Smooth muscle cell of the brain vasculature (primary cell): ENCODE measurements around the gene KCNC3.

ENCODE experiments used
- DNase-seq: peaks from one replicate; pipeline ENCODE4 v3.0.0-alpha.2; 2012; ENCODE audit warnings: low read depth, low spot score

Gene KCNC3

DNA sequence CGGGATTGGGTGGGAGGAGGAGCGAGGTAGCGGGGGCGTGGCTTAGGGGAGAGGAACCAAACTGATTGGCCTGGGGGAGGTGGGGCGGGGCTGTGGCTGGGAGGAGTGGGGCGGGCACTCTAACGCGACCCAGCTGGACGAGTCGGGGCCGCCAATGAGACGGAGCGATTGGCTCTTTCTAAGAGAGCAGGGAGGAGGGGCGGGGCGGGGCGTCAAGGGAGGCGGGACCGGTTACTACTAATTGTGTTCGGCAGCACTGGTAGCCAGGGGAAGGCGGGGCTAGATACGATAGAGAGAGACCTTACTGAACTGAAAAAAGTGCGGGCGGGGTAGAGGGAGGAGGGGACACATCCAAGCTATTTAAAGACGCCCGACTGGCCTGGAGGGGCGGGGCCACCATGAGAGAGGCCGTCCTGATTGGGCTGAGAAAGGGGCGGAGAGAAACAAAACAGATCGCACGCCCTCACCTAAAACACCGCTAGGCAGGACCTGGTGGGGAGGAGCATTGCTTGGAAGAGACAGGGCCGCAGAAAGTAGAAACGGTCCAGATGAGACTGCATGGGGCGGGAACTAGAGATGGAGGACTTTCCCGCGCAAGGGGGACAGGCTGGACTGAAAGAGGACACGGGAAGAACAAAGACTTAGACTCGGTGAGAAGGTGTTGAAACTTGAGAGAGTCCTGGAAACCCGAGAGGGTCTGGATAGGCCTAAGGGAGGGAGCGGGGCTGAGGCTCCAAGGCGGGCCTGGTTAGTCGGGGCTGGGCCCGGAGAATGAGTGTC lies at the start of gene KCNC3:
TSS of gene KCNC3 (minus strand) at position 232 of the 780 bp plus-strand sequence. CDS start 295 bp downstream, outside the sequence.
- peak; percentile 58 for DNase-seq

DNA sequence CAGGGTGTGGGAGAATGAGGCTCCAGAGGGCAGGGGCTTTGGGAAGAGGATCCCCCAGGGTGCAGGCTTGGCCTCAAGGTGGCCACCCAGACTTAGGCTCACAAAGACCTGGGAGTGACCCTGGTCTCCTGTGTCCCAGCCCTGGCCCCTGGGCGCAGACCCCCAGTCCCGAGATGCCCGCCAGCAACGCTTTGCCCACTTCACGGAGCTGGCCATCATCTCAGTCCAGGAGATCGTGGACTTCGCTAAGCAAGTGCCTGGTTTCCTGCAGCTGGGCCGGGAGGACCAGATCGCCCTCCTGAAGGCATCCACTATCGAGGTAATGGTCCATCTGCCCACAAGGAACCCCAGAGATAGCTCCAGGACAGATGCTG lies 49.7 kb upstream of the KCNC3 start:
- no peak for DNase-seq

DNA sequence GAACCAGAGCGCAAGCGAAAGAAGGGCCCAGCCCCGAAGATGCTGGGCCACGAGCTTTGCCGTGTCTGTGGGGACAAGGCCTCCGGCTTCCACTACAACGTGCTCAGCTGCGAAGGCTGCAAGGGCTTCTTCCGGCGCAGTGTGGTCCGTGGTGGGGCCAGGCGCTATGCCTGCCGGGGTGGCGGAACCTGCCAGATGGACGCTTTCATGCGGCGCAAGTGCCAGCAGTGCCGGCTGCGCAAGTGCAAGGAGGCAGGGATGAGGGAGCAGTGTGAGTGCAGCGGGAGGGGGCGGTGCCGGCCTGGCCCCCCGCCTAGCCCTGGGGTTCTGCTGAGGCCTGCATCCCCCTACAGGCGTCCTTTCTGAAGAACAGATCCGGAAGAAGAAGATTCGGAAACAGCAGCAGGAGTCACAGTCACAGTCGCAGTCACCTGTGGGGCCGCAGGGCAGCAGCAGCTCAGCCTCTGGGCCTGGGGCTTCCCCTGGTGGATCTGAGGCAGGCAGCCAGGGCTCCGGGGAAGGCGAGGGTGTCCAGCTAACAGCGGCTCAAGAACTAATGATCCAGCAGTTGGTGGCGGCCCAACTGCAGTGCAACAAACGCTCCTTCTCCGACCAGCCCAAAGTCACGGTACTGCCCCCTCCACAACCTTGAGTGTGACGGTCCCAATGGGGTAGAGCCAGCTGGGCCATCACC lies 49.1 kb upstream of the KCNC3 start:
- no peak for DNase-seq

DNA sequence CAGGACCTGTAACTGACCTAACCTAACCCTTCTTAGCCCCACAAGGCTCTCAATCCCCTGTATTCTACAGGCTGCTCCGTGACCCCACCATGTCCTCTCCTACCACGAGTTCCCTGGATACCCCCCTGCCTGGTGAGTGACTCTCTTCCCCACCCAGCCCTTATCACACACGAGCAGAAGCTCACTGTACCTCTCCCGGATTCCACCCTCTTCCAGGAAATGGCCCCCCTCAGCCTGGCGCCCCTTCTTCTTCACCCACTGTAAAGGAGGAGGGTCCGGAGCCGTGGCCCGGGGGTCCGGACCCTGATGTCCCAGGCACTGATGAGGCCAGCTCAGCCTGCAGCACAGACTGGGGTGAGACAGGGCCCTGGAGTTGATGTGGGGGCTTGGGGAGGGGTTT lies 48.3 kb upstream of the KCNC3 start:
- no peak for DNase-seq

DNA sequence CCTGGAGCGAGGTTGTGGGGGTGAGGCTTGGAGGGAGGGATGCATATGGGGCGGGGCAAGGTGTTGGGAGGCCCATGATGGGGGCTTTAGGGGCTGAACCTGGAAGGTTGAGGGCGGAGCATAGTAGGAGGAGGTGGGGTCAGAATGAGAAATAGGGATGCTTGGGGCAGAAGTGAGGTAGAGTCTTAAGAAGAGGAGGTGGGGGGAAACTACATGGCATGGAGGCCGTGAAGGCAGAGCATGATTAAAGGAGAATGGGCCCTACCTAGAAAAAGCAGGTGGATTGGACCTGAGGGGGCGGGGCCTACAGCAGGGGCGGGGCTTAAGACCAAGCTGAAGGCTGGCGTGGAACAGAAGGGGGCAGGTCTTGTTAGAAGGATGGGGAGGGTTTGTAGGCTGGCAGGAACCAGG lies 47.9 kb upstream of the KCNC3 start:
- DNase-seq: no peak

DNA sequence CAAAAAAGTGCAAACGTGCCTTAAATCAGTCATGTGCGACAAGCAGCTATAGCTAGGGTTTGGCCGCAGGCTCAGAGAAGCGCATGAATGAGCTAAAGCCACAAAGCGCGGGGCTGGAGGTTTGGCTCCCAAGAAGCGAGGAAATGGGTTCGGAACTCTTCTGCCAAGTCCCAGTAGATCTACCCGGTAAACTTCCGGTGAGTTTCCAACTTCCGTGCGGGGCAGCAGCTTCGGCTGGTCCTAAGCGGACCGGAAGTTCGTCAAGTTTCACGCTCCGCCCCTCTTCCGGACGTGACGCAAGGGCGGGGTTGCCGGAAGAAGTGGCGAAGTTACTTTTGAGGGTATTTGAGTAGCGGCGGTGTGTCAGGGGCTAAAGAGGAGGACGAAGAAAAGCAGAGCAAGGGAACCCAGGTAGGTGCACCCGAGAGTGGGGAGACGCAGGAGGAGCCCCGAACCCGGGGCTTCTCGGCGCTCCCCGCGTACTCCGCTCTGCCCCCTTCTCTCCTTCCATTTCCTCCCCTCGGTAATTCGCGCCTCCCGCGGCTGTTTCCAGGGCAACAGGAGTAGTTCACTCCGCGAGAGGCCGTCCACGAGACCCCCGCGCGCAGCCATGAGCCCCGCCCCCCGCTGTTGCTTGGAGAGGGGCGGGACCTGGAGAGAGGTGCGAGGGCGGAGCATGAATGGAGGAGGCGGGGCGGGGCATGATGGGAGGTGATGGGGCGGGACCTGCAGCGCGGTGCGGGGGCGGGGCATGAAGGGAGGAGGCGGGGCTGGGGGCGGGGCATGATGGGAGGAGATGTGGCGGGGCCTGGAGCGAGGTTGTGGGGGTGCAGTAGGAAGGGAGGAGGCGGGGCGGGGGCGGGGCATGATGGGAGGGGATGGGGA lies 47.2 kb upstream of the KCNC3 start, which contains the start of gene NR1H2:
TSS of gene NR1H2 (plus strand) at position 292 of the 885 bp plus-strand sequence. CDS start 1,149 bp downstream, outside the sequence.
- peak; percentile 97 for DNase-seq

DNA sequence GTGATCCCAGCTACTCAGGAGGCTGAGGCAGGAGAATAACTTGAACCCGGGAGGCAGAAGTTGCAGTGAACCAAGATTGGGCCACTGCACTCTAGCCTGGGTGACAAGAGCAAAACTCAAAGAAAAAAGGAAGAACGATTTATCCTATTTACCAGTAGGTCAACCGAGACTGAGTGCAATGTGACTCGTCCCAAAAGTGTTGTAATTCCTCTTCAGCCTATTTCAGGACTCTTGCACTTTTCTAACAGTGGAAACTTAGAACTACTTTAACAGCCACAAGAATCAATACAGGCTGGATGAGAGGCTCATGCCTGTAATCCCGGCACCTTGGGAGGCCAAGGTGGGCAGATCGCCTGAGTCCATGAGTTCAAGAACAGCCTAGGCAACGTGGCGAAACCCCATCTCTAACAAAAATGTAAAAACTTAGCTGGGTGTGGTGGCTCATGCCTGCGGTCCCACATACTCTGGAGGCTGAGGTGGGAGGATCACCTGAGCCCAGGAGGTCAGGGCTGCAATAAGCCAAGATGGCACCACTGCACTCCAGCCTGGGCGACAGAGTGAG lies 42.8 kb upstream of the KCNC3 start:
- no peak for DNase-seq

DNA sequence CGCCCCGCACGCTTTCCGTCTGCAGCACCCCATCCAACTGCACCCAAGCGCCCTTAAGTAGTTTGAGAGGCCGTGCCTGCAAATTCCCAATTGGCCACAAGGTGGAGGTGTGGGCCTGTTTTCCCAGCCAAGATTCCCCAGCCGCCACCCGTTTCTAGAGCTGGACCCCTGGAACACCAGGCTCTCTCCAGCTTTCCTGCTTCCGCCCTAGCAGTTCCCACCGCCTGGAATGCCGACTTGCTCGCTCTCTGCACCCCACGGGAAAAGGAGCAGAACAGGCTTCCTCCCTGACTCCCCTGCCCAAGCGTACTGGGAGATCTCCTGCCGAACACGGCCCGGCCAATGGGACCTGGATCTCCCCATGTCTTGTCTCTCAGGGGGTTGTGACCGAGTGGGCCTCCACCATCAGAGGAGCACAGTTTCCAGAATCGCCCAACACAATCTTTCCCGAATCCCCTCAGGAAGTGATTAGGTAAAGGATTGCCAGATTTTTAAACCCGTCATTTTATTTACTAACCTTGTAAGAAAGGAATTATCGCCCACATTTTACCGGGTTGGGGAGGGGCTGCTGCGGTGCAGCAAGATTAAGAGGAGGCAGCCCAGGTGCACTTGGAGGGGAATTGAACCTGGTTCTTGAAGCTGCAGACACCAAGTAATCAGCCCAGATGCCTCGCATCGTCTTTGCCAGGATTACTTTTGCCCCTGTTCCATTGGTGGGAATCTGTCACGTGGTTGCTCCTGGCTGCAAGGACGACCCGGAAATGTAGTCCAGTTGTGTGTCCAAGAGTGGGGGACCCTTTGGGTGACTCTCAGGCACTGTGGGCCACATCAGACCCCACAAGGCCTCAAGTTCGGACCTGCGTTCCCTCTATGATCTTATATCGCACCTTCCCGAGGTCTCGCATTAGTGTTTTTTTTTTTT lies 39.7 kb upstream of the KCNC3 start:
- DNase-seq: peak; percentile 63

DNA sequence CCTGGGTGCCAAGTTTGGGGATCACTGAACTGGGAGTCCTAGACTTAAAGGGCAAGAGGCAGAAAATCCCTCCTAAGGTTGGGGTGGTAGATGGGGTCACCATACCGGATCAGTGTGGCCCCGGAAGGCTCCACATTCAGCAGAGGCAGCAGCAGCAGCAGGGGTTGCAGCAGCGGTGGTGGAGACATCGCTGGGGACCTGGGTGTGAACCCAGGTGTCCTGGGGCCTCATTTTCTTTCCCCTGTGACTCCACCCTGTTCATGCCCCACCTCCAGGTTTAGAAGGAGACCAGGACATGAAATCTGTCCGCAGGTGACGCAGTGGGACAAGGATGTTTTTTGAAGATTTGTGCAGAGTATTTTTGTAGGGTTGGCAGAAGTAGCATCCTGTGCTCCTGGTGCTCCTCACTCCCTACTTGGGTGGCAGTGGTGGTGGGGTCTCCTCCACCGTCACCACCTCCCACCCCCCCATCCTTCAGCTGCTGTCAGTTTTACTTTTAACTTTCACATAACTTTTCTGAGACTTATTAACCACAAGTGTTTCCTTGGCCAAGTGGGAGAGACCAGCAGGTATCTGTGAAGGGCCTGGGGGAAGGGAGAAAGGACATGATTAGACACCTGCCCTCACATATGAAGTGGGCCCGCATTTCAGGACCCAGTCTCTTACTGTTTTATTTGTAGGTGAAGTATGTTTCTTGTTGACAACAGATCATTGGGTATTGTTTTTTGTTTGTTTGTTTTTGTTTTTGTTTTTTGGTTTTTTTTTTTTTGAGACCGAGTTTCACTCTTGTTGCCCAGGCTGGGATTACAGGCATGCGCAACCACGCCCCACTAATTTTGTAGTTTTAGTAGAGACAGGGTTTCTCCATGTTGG lies 36.5 kb upstream of the KCNC3 start, which contains the start of gene NAPSA:
TSS of gene NAPSA (minus strand) at position 206 of the 873 bp plus-strand sequence. CDS start at position 188, 18 bp downstream.
- no peak for DNase-seq

DNA sequence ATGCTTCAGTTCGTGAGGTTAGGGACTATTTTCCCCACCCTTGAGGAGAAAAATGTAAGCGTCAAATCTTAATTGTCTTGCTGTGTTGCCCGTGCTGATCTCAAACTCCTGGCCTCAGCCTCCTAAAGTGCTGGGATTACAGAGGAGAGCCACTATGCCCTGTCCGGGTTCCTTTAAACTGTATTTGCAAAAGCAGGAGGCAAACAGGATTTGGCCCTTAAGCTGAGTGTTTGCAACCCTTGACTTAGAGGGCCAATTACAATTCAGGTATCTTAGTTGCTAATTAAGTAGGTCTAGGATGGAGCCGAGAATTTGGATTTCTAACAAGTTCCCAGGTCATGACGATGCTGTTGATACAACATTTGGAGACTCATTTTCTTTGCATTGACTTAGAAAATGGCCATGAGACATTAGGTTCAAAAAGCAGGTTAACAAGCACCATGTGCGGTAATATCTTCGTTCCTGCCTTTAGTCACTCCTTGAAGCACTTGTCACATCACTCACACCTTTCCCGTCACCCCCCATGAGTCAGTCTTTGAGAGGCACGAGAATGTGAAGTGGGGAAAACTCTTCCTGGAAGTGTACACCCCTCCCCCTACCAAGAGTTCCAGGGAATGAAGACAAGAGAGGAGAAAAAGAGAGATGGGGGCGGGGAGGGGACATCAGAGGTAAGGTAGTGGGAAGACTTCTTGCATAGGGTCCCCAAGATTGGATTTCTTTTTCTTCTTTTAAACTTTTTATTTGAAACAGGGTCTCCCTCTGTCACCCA lies 33.7 kb upstream of the KCNC3 start:
- no peak for DNase-seq

DNA sequence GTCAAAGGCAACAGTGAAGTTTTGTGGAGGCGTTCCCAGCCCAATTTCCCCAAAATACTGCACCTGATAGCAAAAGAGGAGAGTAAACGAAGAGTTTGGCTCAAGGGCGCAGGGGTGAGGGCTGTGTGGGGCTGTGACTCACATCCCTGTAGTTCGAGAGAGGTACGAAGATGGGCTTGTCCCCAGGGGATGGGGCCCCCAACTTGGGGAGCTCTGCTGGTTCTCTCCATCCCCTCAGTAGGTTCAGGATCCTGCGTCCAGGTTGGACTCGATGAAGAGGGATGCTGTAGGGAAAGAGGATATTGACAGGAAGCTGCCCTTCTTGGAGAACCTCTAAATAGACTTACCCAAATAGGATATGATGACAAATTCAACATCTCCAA lies 32.8 kb upstream of the KCNC3 start:
- DNase-seq: no peak

DNA sequence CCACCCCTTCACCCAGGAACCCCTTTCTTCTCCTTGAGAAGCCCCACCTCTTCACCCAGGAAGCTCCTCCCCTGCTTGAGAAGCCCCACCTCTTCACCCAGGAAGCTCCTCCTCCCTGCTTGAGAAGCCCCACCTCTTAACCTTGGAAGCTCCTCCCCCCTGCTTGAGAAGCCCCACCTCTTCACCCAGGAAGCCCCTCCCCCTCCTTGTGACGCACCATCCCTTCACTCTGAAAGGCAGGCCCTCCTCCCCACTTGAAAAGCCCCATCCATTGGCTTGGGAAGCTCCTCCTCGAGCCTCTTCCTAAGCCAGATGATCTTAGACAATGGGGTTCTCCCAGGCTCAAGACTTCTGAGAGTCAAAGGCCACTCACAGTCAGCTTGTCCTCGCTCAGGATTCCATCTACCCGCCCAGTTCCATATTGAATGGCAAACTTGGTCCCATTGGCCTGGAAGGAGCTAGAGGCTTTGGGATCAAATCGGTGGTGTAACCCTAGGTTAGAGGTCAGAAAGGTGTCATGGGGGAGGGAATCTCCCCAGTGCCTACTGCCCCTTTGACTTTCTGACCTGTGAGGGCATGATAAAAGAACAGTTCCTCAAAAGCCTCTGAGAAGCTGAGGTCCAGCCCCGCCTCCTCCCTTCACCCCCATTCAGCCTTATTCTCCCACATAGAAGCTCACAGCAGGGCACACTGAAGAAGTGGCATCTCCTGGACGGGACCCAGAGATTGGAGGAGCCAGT lies 32.3 kb upstream of the KCNC3 start:
- no peak for DNase-seq

DNA sequence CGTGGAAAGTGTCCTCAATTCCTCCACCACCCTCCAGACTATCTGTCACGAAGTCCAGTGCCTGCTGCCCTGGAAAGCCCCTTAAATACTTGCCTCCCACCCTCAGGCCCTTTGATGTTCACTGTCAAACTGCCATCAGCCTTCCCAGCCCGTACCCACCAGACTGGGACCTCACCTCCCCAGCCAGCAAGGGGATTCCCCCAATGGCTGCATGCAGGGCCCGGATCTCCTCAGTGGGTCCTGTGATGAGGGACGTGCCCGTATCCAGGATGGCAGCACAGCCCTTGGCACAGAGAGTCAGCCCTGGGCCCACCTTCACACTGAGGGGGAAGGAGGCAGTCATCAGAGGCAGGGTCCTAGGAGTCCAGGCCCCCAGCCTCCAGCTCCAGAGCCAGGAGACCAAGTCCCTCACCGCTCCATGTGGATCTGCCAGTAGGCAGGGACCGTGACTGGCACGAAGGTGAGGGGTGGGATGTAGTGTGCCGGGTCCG lies 30.2 kb upstream of the KCNC3 start:
- DNase-seq: no peak

DNA sequence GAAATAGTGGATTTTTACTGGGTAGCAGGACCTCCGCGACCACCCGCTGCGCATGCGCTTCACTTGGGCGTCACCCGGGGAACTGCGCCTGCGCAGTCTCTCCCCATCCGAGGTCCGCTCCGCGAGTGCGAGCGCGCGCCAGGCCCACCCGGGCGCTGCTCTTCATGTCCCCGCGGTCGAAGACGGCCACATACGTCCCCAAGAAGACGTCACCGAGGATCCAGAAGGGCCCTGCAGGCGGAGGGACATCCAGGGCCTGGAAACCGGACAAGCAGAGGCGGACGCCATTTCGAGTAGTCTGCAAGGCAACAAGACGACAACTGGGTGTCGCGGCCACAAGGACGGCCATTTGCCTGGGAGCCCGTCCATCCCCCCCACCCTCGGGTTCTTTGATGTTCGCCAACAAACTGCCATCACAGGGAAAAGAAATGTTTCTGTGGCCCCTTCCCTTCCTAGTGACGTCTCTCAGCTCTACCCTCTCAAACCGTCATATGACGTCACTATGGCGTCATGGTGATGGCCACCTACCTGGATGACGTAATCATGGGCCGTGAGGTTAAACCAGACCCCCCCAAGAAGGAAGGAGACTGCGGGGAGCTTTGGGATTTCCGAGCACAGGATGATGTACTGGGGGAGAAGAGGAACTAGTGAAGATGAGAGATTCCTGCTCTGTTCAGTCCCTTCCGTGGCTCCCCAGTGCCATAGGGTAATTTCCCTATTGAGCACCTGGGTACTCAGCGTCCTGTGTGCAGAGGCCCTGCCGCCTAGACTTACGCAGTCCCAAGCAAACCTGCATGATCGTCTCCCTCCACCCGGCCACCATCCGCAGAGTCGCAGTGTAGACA lies 29.5 kb upstream of the KCNC3 start:
- DNase-seq: no peak

DNA sequence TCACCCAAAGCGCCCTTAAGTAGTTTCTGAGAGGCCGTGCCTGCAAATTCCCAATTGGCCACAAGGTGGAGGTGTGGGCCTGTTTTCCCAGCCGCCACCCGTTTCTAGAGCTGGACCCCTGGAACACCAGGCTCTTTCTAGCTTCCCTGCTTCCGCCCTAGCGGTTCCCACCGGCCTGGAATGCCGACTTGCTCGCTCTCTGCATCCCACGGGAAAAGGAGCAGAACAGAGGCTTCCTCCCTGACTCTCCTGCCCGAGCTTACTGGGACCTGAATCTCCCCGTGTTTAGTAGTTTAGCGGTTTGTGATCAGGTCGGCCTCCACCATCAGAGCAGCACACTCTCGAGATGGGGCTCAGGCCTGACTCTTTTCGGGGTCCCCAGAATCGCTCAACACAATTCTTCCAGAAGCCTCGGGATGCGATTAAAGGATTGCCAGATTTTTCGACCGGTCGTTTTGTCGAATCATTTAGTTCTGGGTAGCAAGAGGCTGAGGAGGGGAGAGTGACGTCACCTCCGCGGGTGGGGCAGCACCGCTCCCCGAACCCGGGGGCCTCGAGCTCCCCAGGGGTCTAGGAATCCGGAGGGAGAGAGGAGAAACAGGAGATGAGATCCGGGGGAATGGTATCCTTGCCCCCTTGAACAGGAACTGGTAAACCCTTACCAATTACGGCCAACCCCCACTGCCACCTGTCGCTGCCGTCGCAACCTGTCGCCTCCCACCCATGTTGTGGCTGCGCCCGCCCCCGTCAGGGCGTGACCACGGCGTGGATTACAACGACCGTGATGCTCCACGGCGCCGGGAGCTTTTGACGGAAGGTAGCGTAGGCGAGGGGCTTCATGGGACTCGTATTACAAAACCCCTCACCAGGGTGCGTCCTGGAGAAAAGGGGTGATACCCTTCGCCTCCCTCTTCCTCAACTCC lies 28.3 kb upstream of the KCNC3 start:
- DNase-seq: peak; percentile 15

DNA sequence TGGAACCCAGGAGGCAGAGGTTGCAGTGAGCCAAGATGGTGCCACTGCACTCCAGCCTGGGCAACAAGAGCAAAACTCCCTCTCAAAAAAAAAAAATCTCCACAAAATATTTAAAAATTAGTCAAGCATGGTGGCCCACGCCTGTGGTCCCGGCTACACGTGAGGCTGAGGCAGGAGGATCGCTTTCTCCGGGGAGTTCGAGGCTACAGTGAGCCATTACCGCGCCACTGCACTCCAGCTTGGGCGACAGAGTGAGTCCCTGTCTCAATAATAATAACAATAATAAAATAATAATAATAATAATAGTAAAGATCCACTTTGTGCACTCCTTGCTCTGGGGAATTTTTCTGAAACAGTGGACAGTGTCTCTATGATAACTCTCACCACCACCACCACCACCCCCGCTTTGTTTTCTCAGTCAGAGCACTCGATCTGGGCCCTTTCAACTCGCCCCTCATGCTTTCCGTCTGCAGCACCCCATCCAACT lies 27.6 kb upstream of the KCNC3 start:
- DNase-seq: no peak
